GM06990 (cell line): ENCODE measurements around the gene VAPB.
"Not testable (repeated sequence)": the region's sequence is repeated elsewhere in the genome, so short reads cannot be mapped to it uniquely, and the experiment has no call there.

Source experiments
- DNase-seq: peaks from one replicate; pipeline ENCODE4 v3.0.0-alpha.2; 2011; ENCODE audit not compliant: insufficient read length; ENCODE audit errors: extremely low read depth
- H3K27me3 ChIP-seq: replicated peaks from 2 replicates; pipeline ENCODE4 v1.6.0; 2011; ENCODE audit warnings: low read length; ENCODE audit not compliant: control insufficient read depth, insufficient read depth
- H3K36me3 ChIP-seq: 2 replicates; pipeline ENCODE4 v1.5.1; 2011; ENCODE audit warnings: low read length; ENCODE audit not compliant: control insufficient read depth, insufficient read depth
- H3K4me3 ChIP-seq: replicated peaks from 2 replicates; pipeline ENCODE4 v1.5.1; 2011; ENCODE audit warnings: low read depth, mild to moderate bottlenecking, control low read depth, low read length
- CTCF ChIP-seq: IDR thresholded peaks from 2 replicates; pipeline ENCODE4 v1.5.1; 2011; ENCODE audit warnings: low read length, control low read depth, mild to moderate bottlenecking, inconsistent platforms; ENCODE audit not compliant: insufficient read depth, poor library complexity, severe bottlenecking

VAPB gene

GRCh38 chr20:58418949-58419748 is 30.1 kb downstream of the VAPB start:
- no peaks in the 10 kb centered on the region for H3K27me3 ChIP-seq
- H3K36me3 ChIP-seq = peaks cover 2% of the 10 kb centered on the region

GRCh38 chr20:58420798-58421496 is 31.9 kb downstream of the VAPB start:
- Histone ChIP-seq H3K4me3 (no peak overlapping the region), H3K27me3 (no peaks in the 10 kb centered on the region), H3K36me3 (peaks cover 4% of the 10 kb centered on the region)
- TF ChIP-seq CTCF = no peak
- DNase-seq = no peak

More at GRCh38 chr20:58418949-58419748, 30.1 kb downstream of the VAPB start:
- H3K4me3 ChIP-seq = no peak overlapping the region
- DNase-seq = no peak
- no peak for TF ChIP-seq CTCF

GRCh38 chr20:58421497-58421850 is 32.4 kb downstream of the VAPB start:
- H3K4me3 ChIP-seq = no peak overlapping the region
- no peaks in the 10 kb centered on the region for H3K27me3 ChIP-seq
- no peak for DNase-seq
- H3K36me3 ChIP-seq = peaks cover 4% of the 10 kb centered on the region
- no peak for TF ChIP-seq CTCF

GRCh38 chr20:58424218-58424969 is 35.4 kb downstream of the VAPB start:
- DNase-seq = no peak
- Histone ChIP-seq H3K4me3 (no peak overlapping the region), H3K36me3 (peaks cover 4% of the 10 kb centered on the region), H3K27me3 (no peaks in the 10 kb centered on the region)
- no peak for TF ChIP-seq CTCF

- DNase-seq, H3K27me3 ChIP-seq, H3K36me3 ChIP-seq, H3K4me3 ChIP-seq: not testable (repeated sequence)
Measured at GRCh38 chr20:58427571-58427970, 38.5 kb downstream of the VAPB start.

- TF ChIP-seq CTCF = no peak
- DNase-seq = no peak
- Histone ChIP-seq H3K36me3 (peaks cover 2% of the 10 kb centered on the region), H3K4me3 (no peak overlapping the region), H3K27me3 (no peaks in the 10 kb centered on the region)
Measured at GRCh38 chr20:58428364-58428763, 39.3 kb downstream of the VAPB start.
